AG04450 (cell line): Measurements from ENCODE around the gene RNGTT. TPM values are rescaled to one million over a fixed set of nuclear protein-coding genes. Genes with fewer than 3 reads are reported as not detected.
"Not testable (repeated sequence)": the region's sequence is repeated elsewhere in the genome, so short reads cannot be mapped to it uniquely, and the experiment has no call there.

Experiments
- CTCF ChIA-PET: fragments of 300-600, 350-600 bp; formaldehyde crosslinking; extraction: SDS; loops from one replicate; lab custom pipeline; 2022; ENCODE audit warnings: antibody characterized with exemption, inconsistent platforms; lab: Charles Lee
- POLR2A ChIA-PET: fragments of 350-600 bp; formaldehyde crosslinking; extraction: SDS; loops from one replicate; lab custom pipeline; 2021; ENCODE audit warnings: antibody characterized with exemption, inconsistent platforms; lab: Yijun Ruan, JAX
- DNase-seq: peaks from one replicate; pipeline ENCODE4 v3.0.0-alpha.2; 2011; ENCODE audit warnings: low read depth, low spot score
- H3K27ac ChIP-seq: one replicate; pipeline ENCODE4 v1.5.1; 2012; ENCODE audit warnings: low read depth, low read length, control low read depth
- H3K27me3 ChIP-seq: one replicate; pipeline ENCODE4 v1.6.0; 2012; ENCODE audit warnings: low read length; ENCODE audit not compliant: control insufficient read depth, insufficient read depth
- H3K4me3 ChIP-seq: 2 replicates; pipeline ENCODE4 v1.5.1; 2011; ENCODE audit warnings: mild to moderate bottlenecking, low read depth, low read length, control low read depth
- H3K9me3 ChIP-seq: 2 replicates; pipeline ENCODE4 v1.5.1; 2012; ENCODE audit warnings: low read length; ENCODE audit not compliant: control insufficient read depth, insufficient read depth
- polyA plus RNA-seq: library from polyadenylated mRNA; depleted of rRNA; stranded (reverse); fragments of >200 nt; gene quantifications from 2 replicates; pipeline ENCODE4 v1.2.3, GENCODE V29; 2011
- TF ChIP-seq, protein P1 (sequence below): IDR thresholded peaks from 2 replicates; pipeline ENCODE4 v1.5.1; 2011; ENCODE audit warnings: low read depth, low read length, control low read depth, inconsistent platforms

Gene RNGTT
- polyA plus RNA-seq, 1 experiment: 11.2 TPM

DNA sequence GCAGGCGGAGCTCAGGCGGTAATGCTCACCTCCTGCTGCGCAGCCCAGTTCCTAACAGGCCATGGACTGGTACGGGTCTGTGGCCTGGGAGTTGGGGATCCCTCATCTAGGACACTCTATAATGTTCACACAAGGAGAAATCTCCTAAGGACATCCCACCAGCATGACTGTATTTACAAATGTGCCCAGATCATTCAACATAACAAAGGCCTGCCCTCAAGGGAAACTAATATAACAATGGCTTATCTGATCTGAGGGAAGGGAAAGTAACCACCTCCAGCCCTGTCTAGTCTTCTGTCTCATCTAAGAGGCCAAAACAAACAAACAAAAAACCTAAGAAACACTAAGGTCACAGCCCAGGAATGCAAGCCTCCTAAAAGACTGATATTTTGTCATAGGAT lies 232.8 kb downstream of the RNGTT start:
- POLR2A ChIA-PET: no interaction called here
- CTCF ChIA-PET: no interaction called here
- TF ChIP-seq, protein P1, sequence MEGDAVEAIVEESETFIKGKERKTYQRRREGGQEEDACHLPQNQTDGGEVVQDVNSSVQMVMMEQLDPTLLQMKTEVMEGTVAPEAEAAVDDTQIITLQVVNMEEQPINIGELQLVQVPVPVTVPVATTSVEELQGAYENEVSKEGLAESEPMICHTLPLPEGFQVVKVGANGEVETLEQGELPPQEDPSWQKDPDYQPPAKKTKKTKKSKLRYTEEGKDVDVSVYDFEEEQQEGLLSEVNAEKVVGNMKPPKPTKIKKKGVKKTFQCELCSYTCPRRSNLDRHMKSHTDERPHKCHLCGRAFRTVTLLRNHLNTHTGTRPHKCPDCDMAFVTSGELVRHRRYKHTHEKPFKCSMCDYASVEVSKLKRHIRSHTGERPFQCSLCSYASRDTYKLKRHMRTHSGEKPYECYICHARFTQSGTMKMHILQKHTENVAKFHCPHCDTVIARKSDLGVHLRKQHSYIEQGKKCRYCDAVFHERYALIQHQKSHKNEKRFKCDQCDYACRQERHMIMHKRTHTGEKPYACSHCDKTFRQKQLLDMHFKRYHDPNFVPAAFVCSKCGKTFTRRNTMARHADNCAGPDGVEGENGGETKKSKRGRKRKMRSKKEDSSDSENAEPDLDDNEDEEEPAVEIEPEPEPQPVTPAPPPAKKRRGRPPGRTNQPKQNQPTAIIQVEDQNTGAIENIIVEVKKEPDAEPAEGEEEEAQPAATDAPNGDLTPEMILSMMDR: no peak
- no peak for DNase-seq
- Histone ChIP-seq H3K27ac (no peak overlapping the region), H3K9me3 (no peaks in the 10 kb centered on the region), H3K4me3 (no peak overlapping the region), H3K27me3 (no peaks in the 10 kb centered on the region)

GRCh38 chr6:88728756-88729155 lies 234.7 kb downstream of the RNGTT start:
- Histone ChIP-seq H3K27ac (no peak overlapping the region), H3K9me3 (no peaks in the 10 kb centered on the region), H3K4me3 (no peak overlapping the region), H3K27me3 (no peaks in the 10 kb centered on the region)
- TF ChIP-seq, protein P1: no peak
- ChIA-PET CTCF (no interaction called here), POLR2A (no interaction called here)
- DNase-seq: no peak

DNA sequence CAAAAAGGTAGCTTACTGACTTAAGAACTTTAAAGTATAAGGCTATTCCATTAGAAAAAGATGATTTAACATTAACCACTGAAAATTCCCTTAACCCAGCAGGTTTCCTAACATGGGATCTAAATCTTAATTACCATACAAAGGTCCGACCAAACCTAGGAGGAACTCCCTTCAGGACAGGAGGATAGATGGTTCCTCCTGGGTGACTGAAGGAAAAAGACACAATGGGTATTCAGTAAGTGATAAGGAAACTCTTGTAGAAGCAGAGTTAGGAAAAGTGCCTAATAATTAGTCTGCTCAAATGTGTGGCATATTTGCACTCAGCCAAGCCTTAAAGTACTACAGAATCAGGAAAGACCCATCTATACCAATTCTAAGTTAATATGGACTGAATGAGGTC lies 237.0 kb downstream of the RNGTT start:
- CTCF ChIA-PET: interaction anchor here (0.6 to 1.2 kb wide), 4 partner anchors 10 to 187 kb away, joined by 3 to 4 read pairs (median 4); no protein-coding TSS in a partner anchor
- H3K27me3 ChIP-seq, H3K27ac ChIP-seq, POLR2A ChIA-PET, DNase-seq, H3K9me3 ChIP-seq, H3K4me3 ChIP-seq: not testable (repeated sequence)

DNA sequence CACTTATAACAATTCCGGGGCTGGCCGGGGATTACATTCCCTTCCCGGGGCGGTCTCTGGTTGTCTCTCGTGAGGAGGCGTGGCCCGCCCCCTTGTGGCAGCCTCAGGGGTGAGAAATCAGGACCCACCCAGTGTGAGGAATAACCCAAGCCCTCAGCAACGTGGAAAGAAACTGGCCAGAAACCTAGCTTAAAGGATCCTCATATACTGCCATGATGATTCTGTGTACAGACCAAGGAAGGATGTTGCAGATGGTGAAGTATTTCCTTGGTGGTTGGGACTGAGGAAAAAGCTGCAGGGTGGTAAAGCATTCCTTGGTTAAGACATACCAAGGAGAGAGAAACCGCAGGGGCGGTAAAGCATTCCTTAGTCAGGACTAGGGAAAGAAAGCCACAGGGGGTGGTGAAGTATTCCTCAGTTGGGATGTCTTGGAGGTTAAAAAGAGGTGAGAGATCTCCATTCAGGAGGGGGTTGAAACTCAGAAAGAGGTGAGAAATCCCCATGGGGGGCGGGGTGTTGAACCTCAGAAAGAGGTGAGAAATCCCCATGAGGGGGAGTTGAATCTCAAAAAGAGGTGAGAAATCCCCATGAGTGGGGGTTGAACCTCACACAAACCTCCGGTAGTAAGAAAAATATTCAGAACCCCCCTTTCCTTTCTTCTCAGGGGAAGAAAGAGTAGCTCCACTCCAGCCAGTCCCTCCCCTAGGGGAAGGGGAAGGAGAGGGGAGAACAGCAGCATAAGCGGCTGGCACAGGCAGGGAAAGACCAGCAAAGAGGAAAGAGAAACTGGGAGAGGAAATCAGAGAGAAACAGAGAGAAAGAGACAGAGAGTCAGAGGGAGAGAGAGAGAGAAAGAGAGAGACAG lies 238.1 kb downstream of the RNGTT start:
- Histone ChIP-seq H3K9me3 (no peaks in the 10 kb centered on the region), H3K27ac (peak overlapping the region; percentile 59), H3K4me3 (no peak overlapping the region; the same call in 1 of the 2 replicates), H3K27me3 (no peaks in the 10 kb centered on the region)
- ChIA-PET CTCF (interaction anchor here (0.6 to 1.5 kb wide), 7 partner anchors 12 to 48 kb away, joined by 3 to 6 read pairs (median 4); no protein-coding TSS in a partner anchor), POLR2A (interaction anchor here (0.7 kb wide), 1 partner anchor 20 kb away, joined by 3 read pairs; no protein-coding TSS in a partner anchor)
- TF ChIP-seq, protein P1: peak; percentile 47
- peak; percentile 43 for DNase-seq

DNA sequence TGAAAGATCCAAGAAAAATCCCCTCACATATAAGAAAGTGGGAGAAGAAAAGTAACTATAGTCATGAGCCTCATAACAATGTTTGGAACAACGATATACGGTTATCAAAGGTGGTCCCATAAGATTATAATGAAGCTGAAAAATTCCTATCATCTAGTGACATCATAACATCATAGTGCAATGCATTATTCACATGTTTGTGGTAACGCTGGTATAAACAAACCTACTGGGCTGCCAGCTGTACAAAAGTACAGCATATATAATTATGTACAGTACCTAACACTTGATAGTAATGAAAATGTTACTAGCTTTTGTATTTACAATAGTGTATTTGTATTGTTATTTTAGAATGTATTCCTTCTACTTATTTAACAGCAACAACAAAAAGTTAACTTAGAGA lies 240.7 kb downstream of the RNGTT start:
- Histone ChIP-seq H3K4me3 (no peak overlapping the region), H3K27me3 (no peaks in the 10 kb centered on the region), H3K27ac (no peak overlapping the region), H3K9me3 (no peaks in the 10 kb centered on the region)
- ChIA-PET CTCF (no interaction called here), POLR2A (no interaction called here)
- TF ChIP-seq, protein P1: no peak
- DNase-seq: peak; percentile 15

DNA sequence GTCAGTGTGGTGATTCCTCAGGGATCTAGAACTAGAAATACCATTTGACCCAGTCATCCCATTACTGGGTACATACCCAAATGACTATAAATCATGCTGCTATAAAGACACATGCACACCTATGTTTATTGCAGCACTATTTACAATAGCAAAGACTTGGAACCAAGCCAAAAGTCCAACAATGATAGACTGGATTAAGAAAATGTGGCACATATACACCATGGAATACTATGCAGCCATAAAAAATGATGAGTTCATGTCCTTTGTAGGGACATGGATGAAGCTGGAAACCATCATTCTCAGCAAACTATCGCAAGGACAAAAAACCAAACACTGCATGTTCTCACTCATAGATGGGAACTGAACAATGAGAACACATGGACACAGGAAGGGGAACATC lies 247.0 kb downstream of the RNGTT start:
- DNase-seq, CTCF ChIA-PET, H3K27ac ChIP-seq, H3K27me3 ChIP-seq, H3K9me3 ChIP-seq, POLR2A ChIA-PET, H3K4me3 ChIP-seq: not testable (repeated sequence)
